K562 (cell line): Measurements from ENCODE around the gene RAD51D. TPM values are rescaled to one million over a fixed set of nuclear protein-coding genes. Genes with fewer than 3 reads are reported as not detected.

Source experiments
- ATAC-seq: fragments of 200-7000 bp; cut with Tn5 transposase; 3 replicates; pipeline ENCODE4 v1.9.1; 2020; ENCODE audit warnings: moderate library complexity
- BruUV-seq: library from RNA; stranded (reverse); fragments of 400-500 nt; replicated peaks from 2 replicates; lab custom pipeline; 2021; lab: Mats Ljungman, UMichigan
- CTCF ChIA-PET: fragments of 300-600 bp; formaldehyde crosslinking; extraction: SDS; loops from one replicate; lab custom pipeline; 2021; ENCODE audit warnings: low intra/inter-chr PET ratio; lab: Yijun Ruan, JAX
- POLR2A ChIA-PET: fragments of 300-600, 350-650 bp; sonication (Branson Sonifier 250); formaldehyde crosslinking; extraction: SDS; loops from one replicate; lab custom pipeline; 2021; ENCODE audit warnings: antibody characterized with exemption, inconsistent platforms; lab: Yijun Ruan, JAX
- DNase-seq, 4 experiments: peaks; one replicate each; pipeline versions ENCODE4 v3.0.0 to v3.0.0-alpha.2; 2011 to 2018; ENCODE audit warnings: low spot score in 3 of 4, mixed read lengths in 3 of 4; ENCODE audit errors: extremely low read depth in 1 of 4
- FAIRE-seq: peaks from 2 replicates; lab custom pipeline; 2011; peaks lifted over from hg19 to GRCh38; lab: Jason Lieb, UNC
- H2AFZ ChIP-seq: 2 replicates; pipeline ENCODE4 v1.6.0; 2011; ENCODE audit warnings: low read depth, low read length, control low read depth, inconsistent platforms
- H3K27ac ChIP-seq: fragments of 200-600 bp; 3 replicates; pipeline ENCODE4 v1.8.0; 2011; ENCODE audit warnings: low read depth, mild to moderate bottlenecking, control low read depth, inconsistent platforms, low read length, moderate library complexity, mixed read lengths; ENCODE audit errors: extremely low read depth
- H3K27me3 ChIP-seq, 2 experiments: fragments of 300-600 bp in 1 of 2; 2 replicates in 1 of 2; 3 replicates in 1 of 2; pipeline versions ENCODE4 v1.6.0 to v1.8.0; 2011; ENCODE audit warnings: inconsistent platforms in 2 of 2, low read length in 2 of 2, mild to moderate bottlenecking in 1 of 2, mixed read lengths in 1 of 2, moderate library complexity in 1 of 2; ENCODE audit not compliant: control insufficient read depth in 2 of 2, insufficient read depth in 2 of 2
- H3K36me3 ChIP-seq: fragments of 300-600 bp; 3 replicates; pipeline ENCODE4 v1.8.0; 2011; ENCODE audit warnings: mild to moderate bottlenecking, low read length, inconsistent platforms; ENCODE audit not compliant: control insufficient read depth, insufficient read depth
- H3K4me1 ChIP-seq, 2 experiments: fragments of 200-600 bp in 1 of 2; replicated peaks in 1 of 2; 2 replicates in 1 of 2; 3 replicates in 1 of 2; pipeline versions ENCODE4 v1.5.1 to v1.8.0; 2011; ENCODE audit warnings: inconsistent platforms in 2 of 2, low read length in 2 of 2, mild to moderate bottlenecking in 1 of 2, mixed read lengths in 1 of 2, moderate library complexity in 1 of 2; ENCODE audit not compliant: control insufficient read depth in 2 of 2, insufficient read depth in 2 of 2
- H3K4me2 ChIP-seq: 2 replicates; pipeline ENCODE4 v1.6.1; 2011; ENCODE audit warnings: low read length, control low read depth, inconsistent platforms, mixed read lengths; ENCODE audit not compliant: insufficient read depth
- H3K4me3 ChIP-seq: fragments of 200-600 bp; sonication (generic), shearing (Covaris generic); 2 replicates; pipeline ENCODE4 v1.5.1; 2016; ENCODE audit warnings: control low read depth, inconsistent platforms
- H3K79me2 ChIP-seq: fragments of 200-600 bp; 3 replicates; pipeline ENCODE4 v1.8.0; 2011; ENCODE audit warnings: low read length, inconsistent platforms; ENCODE audit not compliant: control insufficient read depth, insufficient read depth
- H3K9ac ChIP-seq, 2 experiments: 2 replicates each; pipeline versions ENCODE4 v1.6.0 to v1.6.1; 2011; ENCODE audit warnings: low read depth in 2 of 2, low read length in 2 of 2, control low read depth in 1 of 2, inconsistent platforms in 1 of 2, mild to moderate bottlenecking in 1 of 2, mixed read lengths in 1 of 2; ENCODE audit not compliant: insufficient read depth in 1 of 2
- H3K9me1 ChIP-seq: one replicate; pipeline ENCODE4 v1.6.0; 2011; ENCODE audit warnings: inconsistent platforms, mild to moderate bottlenecking, low read length, moderate library complexity; ENCODE audit not compliant: control insufficient read depth, insufficient read depth
- H3K9me3 ChIP-seq: replicated peaks from 2 replicates; pipeline ENCODE4 v1.5.1; 2011; ENCODE audit warnings: low read depth, low read length, inconsistent platforms; ENCODE audit not compliant: control insufficient read depth, insufficient read depth
- H4K20me1 ChIP-seq: replicated peaks from 2 replicates; pipeline ENCODE4 v1.6.1; 2011; ENCODE audit warnings: low read length, inconsistent platforms, mixed read lengths; ENCODE audit not compliant: control insufficient read depth, insufficient read depth
- ARNT ChIP-seq, 2 experiments: fragments of 450-650 bp; IDR thresholded peaks; 2 replicates each; pipeline ENCODE4 v1.6.1; 2016; ENCODE audit warnings: mild to moderate bottlenecking in 1 of 2
- GATAD2B ChIP-seq: fragments of 450-650 bp; IDR thresholded peaks from 2 replicates; pipeline ENCODE4 v1.6.1; 2017; ENCODE audit warnings: mild to moderate bottlenecking, borderline replicate concordance
- PHTF2 ChIP-seq: fragments of 250-450 bp; sonication (Bioruptor Pico); IDR thresholded peaks from 2 replicates; pipeline ENCODE4 v1.5.0; 2021; ENCODE audit warnings: mild to moderate bottlenecking
- SMAD2 ChIP-seq: fragments of 150-350 bp; IDR thresholded peaks from 2 replicates; pipeline ENCODE4 v1.6.1; 2014; ENCODE audit warnings: low read depth, mild to moderate bottlenecking, low read length
- ZNF696 ChIP-seq: fragments of 250-450 bp; sonication (Bioruptor Pico); conservative IDR thresholded peaks from 2 replicates; pipeline ENCODE4 v1.4.0; 2020; ENCODE audit warnings: mild to moderate bottlenecking, moderate library complexity
- WGBS: fragments of 100-300 bp; shearing (Covaris generic); methylation state at CpG from one replicate; pipeline ENCODE4 v1.1.6; 2016; ENCODE audit warnings: low coverage, mixed read lengths; ENCODE audit not compliant: insufficient coverage; ENCODE audit errors: missing lambda C conversion rate; 5-methylcytosine and 5-hydroxymethylcytosine counted together
- in situ Hi-C: fragments of 300-500 bp; cut with MboI; formaldehyde crosslinking; loops from 4 replicates; pipeline ENCODE4 v1.15.0; 2018; ENCODE audit warnings: inconsistent platforms, mixed read lengths
- intact Hi-C: fragments of 100-400 bp; cut with micrococcal nuclease; formaldehyde crosslinking; loops from 2 replicates; pipeline ENCODE4 v1.14.2; 2022
- polyA plus RNA-seq, 8 experiments: library from polyadenylated mRNA; depleted of rRNA in 4 of 8; stranded (reverse) in 5 of 8; unstranded in 3 of 8; fragments of >200 nt; fragmentation: Nextera tagmentation in 2 of 8; fragmentation: Illumina TruSeq in 1 of 8; extraction: Ambion mirVana in 2 of 8; extraction: Trizol in 1 of 8; gene quantifications; 2 replicates each; pipeline versions ENCODE4 v1.2.1 to v1.2.3, GENCODE V29; 2011 to 2014; ENCODE audit warnings: inconsistent platforms in 1 of 8, missing spikeins in 1 of 8
- total RNA-seq, 7 experiments: library from RNA; depleted of rRNA in 6 of 7; stranded (reverse); fragments of >200 nt in 6 of 7; fragmentation: Illumina TruSeq in 2 of 7; extraction: Trizol in 2 of 7; gene quantifications; 2 replicates each; pipeline versions ENCODE4 v1.2.1 to v1.2.3, GENCODE V29; 2011 to 2021; ENCODE audit warnings: low replicate concordance in 1 of 7

Gene RAD51D
- total and polyA plus RNA-seq, 9 of the 15 experiments (the other 6 are each of a cell fraction or from before 2014, with no cell fraction given), result 2.2 to 16.9 (median 8.7) TPM

GRCh38 chr17:35056013-35056412, 63.6 kb downstream of the RAD51D start (continued):
- TF ChIP-seq PHTF2 (CRISPR knock-in tag) (no peak), ZNF696 (CRISPR knock-in tag) (no peak), SMAD2 (no peak)

- no peaks in the 10 kb centered on the region for H3K9me1 ChIP-seq
- no peaks in the 10 kb centered on the region; the same call in 1 of the 3 replicates for H3K79me2 ChIP-seq
- no peak for ATAC-seq
- H3K4me3 ChIP-seq, result no peak overlapping the region
- peak in 1 of 2 experiments; percentile 100; a peak in 2 of 4 replicates for TF ChIP-seq ARNT (IDR thresholded peaks at IDR 0.05)
- no peak for TF ChIP-seq GATAD2B
- no peaks in the 10 kb centered on the region for H3K27me3 ChIP-seq
- no peak overlapping the region for H3K4me2 ChIP-seq
- FAIRE-seq, result no peak
- 54% methylated on average over 1 of the region's 1 CpG for WGBS
- no peaks in the 10 kb centered on the region for H3K36me3 ChIP-seq
- H3K4me1 ChIP-seq, result peaks cover 4 to 8% of the 10 kb centered on the region in 2 experiments; a peak in 3 of 5 replicates
- no peak overlapping the region for H3K27ac ChIP-seq
- intact Hi-C loops (no loop called here), in situ Hi-C loops (no loop called here)
- H2AFZ ChIP-seq, result no peak overlapping the region
- ChIA-PET POLR2A (interaction anchor here (0.7 to 3.4 kb wide), 6 partner anchors 11 to 186 kb away, joined by 3 to 20 read pairs (median 4); partner anchors contain the start of gene RFFL), CTCF (no interaction called here)
- no peaks in the 10 kb centered on the region for H4K20me1 ChIP-seq
- H3K9me3 ChIP-seq, result no peaks in the 10 kb centered on the region
- BruUV-seq, result no TSS peak
- H3K9ac ChIP-seq, result no peak overlapping the region
- no peak for DNase-seq
Measured at GRCh38 chr17:35053204-35053603, 66.5 kb downstream of the RAD51D start.
